HCT116 (cell line): ENCODE results near the gene ARRDC3. TPM values are rescaled to one million over a fixed set of nuclear protein-coding genes. Genes with fewer than 3 reads are reported as not detected.
A peak's percentile ranks its signal among the peaks of the same experiment; 100 is the strongest.
"Not testable (repeated sequence)": the region's sequence is repeated elsewhere in the genome, so short reads cannot be mapped to it uniquely, and the experiment has no call there.

ENCODE experiments used
- ATAC-seq: fragments of 200-7000 bp; cut with Tn5 transposase; 2 replicates; pipeline ENCODE4 v1.9.1; 2020; ENCODE audit warnings: mild to moderate bottlenecking, moderate library complexity
- BruUV-seq: library from RNA; stranded (reverse); fragments of 400-500 nt; replicated peaks from 2 replicates; lab custom pipeline; 2021; lab: Mats Ljungman, UMichigan
- CTCF ChIA-PET: fragments of 300-600 bp; sonication (Branson Sonifier 250); formaldehyde crosslinking; loops from one replicate; lab custom pipeline; 2021; ENCODE audit warnings: antibody characterized with exemption; lab: Charles Lee
- POLR2A ChIA-PET: fragments of 300-600, 350-600 bp; sonication (Branson Sonifier 250); formaldehyde crosslinking; loops from one replicate; lab custom pipeline; 2021; ENCODE audit warnings: antibody characterized with exemption; lab: Charles Lee
- RAD21 ChIA-PET, 2 experiments: fragments of 300-600 bp; sonication (Branson Sonifier 250); formaldehyde crosslinking; loops; one replicate each; lab custom pipeline; 2023; ENCODE audit warnings: low total read pairs in 2 of 2; ENCODE audit not compliant: uncharacterized antibody in 2 of 2, unreplicated experiment in 2 of 2, low non-redundant PET in 1 of 2; lab: Charles Lee
- DNase-seq: peaks from one replicate; pipeline ENCODE4 v3.0.0-alpha.2; 2010; ENCODE audit warnings: low read depth, low spot score
- H2AFZ ChIP-seq: fragments of 200-600 bp; shearing (Covaris generic), sonication (generic); 2 replicates; pipeline ENCODE4 v1.6.1; 2017; ENCODE audit warnings: low read depth, mixed run types, mixed read lengths, antibody characterized with exemption, low read length; ENCODE audit not compliant: poor library complexity, severe bottlenecking
- H3K27ac ChIP-seq: 2 replicates; pipeline ENCODE4 v1.5.1; 2012; ENCODE audit warnings: low read depth, low read length
- H3K27me3 ChIP-seq: fragments of 200-600 bp; sonication (generic); 2 replicates; pipeline ENCODE4 v1.6.1; 2016; ENCODE audit warnings: mixed run types, low read length, mixed read lengths; ENCODE audit not compliant: insufficient read depth
- H3K36me3 ChIP-seq, 2 experiments: fragments of 200-500 bp in 1 of 2; fragments of 200-600 bp in 1 of 2; sonication (Bioruptor generic) in 1 of 2; sonication (generic) in 1 of 2; 2 replicates each; pipeline versions ENCODE4 v1.5.1 to v1.6.1; 2014 to 2016; ENCODE audit warnings: low read length in 2 of 2, inconsistent platforms in 1 of 2, mixed read lengths in 1 of 2, mixed run types in 1 of 2; ENCODE audit not compliant: insufficient read depth in 2 of 2, control insufficient read depth in 1 of 2
- H3K4me1 ChIP-seq, 2 experiments: fragments of 200-600 bp in 1 of 2; sonication (generic) in 1 of 2; 2 replicates each; pipeline versions ENCODE4 v1.5.1 to v1.6.1; 2012 to 2017; ENCODE audit warnings: low read length in 2 of 2, inconsistent platforms in 1 of 2, mild to moderate bottlenecking in 1 of 2, mixed read lengths in 1 of 2, mixed run types in 1 of 2, moderate library complexity in 1 of 2; ENCODE audit not compliant: insufficient read depth in 2 of 2, control insufficient read depth in 1 of 2
- H3K4me2 ChIP-seq: fragments of 200-600 bp; sonication (generic); 2 replicates; pipeline ENCODE4 v1.6.1; 2017; ENCODE audit warnings: mixed run types, low read length, mixed read lengths
- H3K4me3 ChIP-seq, 2 experiments: fragments of 200-600 bp in 1 of 2; sonication (generic) in 1 of 2; replicated peaks in 1 of 2; 2 replicates each; pipeline ENCODE4 v1.5.1; 2011 to 2016; ENCODE audit warnings: low read length in 2 of 2, control low read depth in 1 of 2, low read depth in 1 of 2, mild to moderate bottlenecking in 1 of 2, mixed read lengths in 1 of 2, mixed run types in 1 of 2
- H3K79me2 ChIP-seq: fragments of 200-600 bp; sonication (generic); 2 replicates; pipeline ENCODE4 v1.6.1; 2017; ENCODE audit warnings: mild to moderate bottlenecking, mixed run types, low read length, moderate library complexity, mixed read lengths; ENCODE audit not compliant: insufficient read depth
- H3K9ac ChIP-seq: fragments of 200-600 bp; sonication (generic); 2 replicates; pipeline ENCODE4 v1.6.1; 2016; ENCODE audit warnings: low read length, mixed read lengths
- H3K9me2 ChIP-seq: fragments of 200-600 bp; sonication (generic), shearing (Covaris generic); 2 replicates; pipeline ENCODE4 v1.6.1; 2017; ENCODE audit warnings: mixed run types, mild to moderate bottlenecking, moderate library complexity; ENCODE audit not compliant: insufficient read depth
- H3K9me3 ChIP-seq, 2 experiments: fragments of 200-500 bp in 1 of 2; fragments of 200-600 bp in 1 of 2; sonication (Bioruptor generic) in 1 of 2; sonication (generic) in 1 of 2; 2 replicates each; pipeline ENCODE4 v1.6.1; 2014 to 2017; ENCODE audit warnings: low read length in 2 of 2, mixed read lengths in 2 of 2, inconsistent platforms in 1 of 2, low read depth in 1 of 2, mild to moderate bottlenecking in 1 of 2, mixed run types in 1 of 2, moderate library complexity in 1 of 2; ENCODE audit not compliant: control insufficient read depth in 1 of 2, insufficient read depth in 1 of 2
- H4K20me1 ChIP-seq: fragments of 200-600 bp; sonication (generic), shearing (Covaris generic); 2 replicates; pipeline ENCODE4 v1.6.1; 2017; ENCODE audit warnings: mixed run types, mild to moderate bottlenecking, moderate library complexity; ENCODE audit not compliant: insufficient read depth
- REST ChIP-seq: IDR thresholded peaks from 2 replicates; pipeline ENCODE4 v1.6.1; 2012; ENCODE audit warnings: low read depth
- TCF7L2 ChIP-seq: IDR thresholded peaks from 2 replicates; pipeline ENCODE4 v1.7.0; 2011; ENCODE audit warnings: borderline replicate concordance, inconsistent platforms; ENCODE audit not compliant: insufficient read depth, insufficient read length; ENCODE audit errors: extremely low read depth
- intact Hi-C: fragments of 100-400 bp; cut with micrococcal nuclease; formaldehyde crosslinking; loops from 2 replicates; pipeline ENCODE4 v1.10.0; 2022
- total RNA-seq: library from RNA; stranded (reverse); gene quantifications from one replicate; pipeline ENCODE4 v1.2.1, GENCODE V29; 2021; ENCODE audit not compliant: unreplicated experiment

The ARRDC3 gene
- total RNA-seq, 1 experiment from 2014 or later, result 41.5 TPM

DNA sequence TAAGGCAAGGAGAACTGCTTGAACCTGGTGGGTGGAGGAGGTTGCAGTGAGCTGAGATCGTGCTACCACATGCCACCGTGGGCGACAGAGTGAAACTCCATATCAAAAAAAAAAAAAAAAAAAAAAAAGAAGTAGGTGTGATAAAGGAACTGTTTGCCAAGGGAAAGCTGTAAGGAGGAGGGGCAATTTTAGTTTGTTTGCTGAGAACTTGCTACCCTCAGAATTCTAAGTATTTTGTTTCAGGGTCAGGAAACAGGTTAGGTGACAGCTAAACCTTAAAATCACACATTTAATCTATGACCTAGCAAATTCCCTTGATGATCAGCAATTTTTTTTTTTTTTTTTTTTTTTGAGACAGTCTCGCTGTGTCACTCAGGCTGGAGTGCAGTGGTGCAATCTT lies 7.2 kb upstream of the ARRDC3 start:
- ChIA-PET POLR2A (no interaction called here), RAD21 (interaction anchor here in 1 of 2 experiments (0.7 kb wide), 1 partner anchor 53 kb away, joined by 4 read pairs; no protein-coding TSS in a partner anchor), CTCF (interaction anchor here (1.1 kb wide), 1 partner anchor 163 kb away, joined by 3 read pairs; no protein-coding TSS in a partner anchor)
- Histone ChIP-seq H3K27ac (no peak overlapping the region), H3K4me3 (no peak overlapping the region), H3K9me3 (no peaks in the 10 kb centered on the region), H3K4me1 (peaks cover 2 to 11% of the 10 kb centered on the region in 2 experiments; a peak in 3 of 4 replicates), H3K79me2 (no peaks in the 10 kb centered on the region), H3K9me2 (no peaks in the 10 kb centered on the region), H3K36me3 (no peaks in the 10 kb centered on the region), H3K4me2 (peak overlapping the region; percentile 42), H3K27me3 (no peaks in the 10 kb centered on the region), H2AFZ (no peak overlapping the region), H3K9ac (no peak overlapping the region), H4K20me1 (no peaks in the 10 kb centered on the region)
- intact Hi-C loops, result no loop called here
- ATAC-seq (no peak), DNase-seq (no peak)
- no TSS peak for BruUV-seq
- TF ChIP-seq REST, result no peak
- TF ChIP-seq TCF7L2, result no peak

- H3K4me2 ChIP-seq, H3K79me2 ChIP-seq, H3K9ac ChIP-seq, H3K9me2 ChIP-seq, H2AFZ ChIP-seq, CTCF ChIA-PET, H3K9me3 ChIP-seq, RAD21 ChIA-PET, DNase-seq, H3K27ac ChIP-seq, POLR2A ChIA-PET, H3K27me3 ChIP-seq, H3K4me3 ChIP-seq, H3K36me3 ChIP-seq, ATAC-seq, H4K20me1 ChIP-seq, BruUV-seq: not testable (repeated sequence)
- peaks cover 3 to 16% of the 10 kb centered on the region in 2 experiments; a peak in 3 of 4 replicates for H3K4me1 ChIP-seq
- intact Hi-C loops, result loop anchor here (10.0 kb wide), 2 partner anchors 455 to 525 kb away; no protein-coding TSS in a partner anchor
Observed at GRCh38 chr5:91389555-91389954, 6.4 kb upstream of the ARRDC3 start.
